HepG2 (cell line): ENCODE measurements around the gene PNPLA2. TPM values are rescaled to one million over a fixed set of nuclear protein-coding genes. Genes with fewer than 3 reads are reported as not detected.

Experiments used
- ATAC-seq: fragments of 200-7000 bp; cut with Tn5 transposase; 3 replicates; pipeline ENCODE4 v1.9.1; 2020; ENCODE audit warnings: mild to moderate bottlenecking, moderate library complexity
- BruUV-seq: library from RNA; stranded (reverse); fragments of 400-500 nt; replicated peaks from 2 replicates; lab custom pipeline; 2021; lab: Mats Ljungman, UMichigan
- CTCF ChIA-PET: fragments of 300-600 bp; formaldehyde crosslinking; extraction: SDS; loops from one replicate; lab custom pipeline; 2021; ENCODE audit warnings: low total read pairs, inconsistent platforms, low intra/inter-chr PET ratio; lab: Yijun Ruan, JAX
- POLR2A ChIA-PET: fragments of 350-600 bp; sonication (Branson Sonifier 250); formaldehyde crosslinking; loops from one replicate; lab custom pipeline; 2020; ENCODE audit warnings: antibody characterized with exemption, inconsistent platforms; lab: Yijun Ruan, JAX
- DNase-seq: peaks from one replicate; pipeline ENCODE4 v3.0.0-alpha.2; 2015; ENCODE audit warnings: low spot score
- FAIRE-seq: peaks from 3 replicates; lab custom pipeline; 2011; peaks lifted over from hg19 to GRCh38; lab: Jason Lieb, UNC
- H2AFZ ChIP-seq: one replicate; pipeline ENCODE4 v1.6.1; 2011; ENCODE audit warnings: low read length, inconsistent platforms
- H3K27ac ChIP-seq: fragments of 300-600 bp; 3 replicates; pipeline ENCODE4 v1.8.0; 2011; ENCODE audit warnings: mixed run types, mild to moderate bottlenecking, mixed read lengths, low read length, inconsistent platforms; ENCODE audit not compliant: insufficient read depth; ENCODE audit errors: extremely low read length
- H3K27me3 ChIP-seq, 2 experiments: fragments of 200-600 bp in 1 of 2; 2 replicates in 1 of 2; 3 replicates in 1 of 2; pipeline versions ENCODE4 v1.6.0 to v1.8.0; 2011; ENCODE audit warnings: low read length in 2 of 2, mild to moderate bottlenecking in 2 of 2, moderate library complexity in 2 of 2, inconsistent platforms in 1 of 2; ENCODE audit not compliant: insufficient read depth in 2 of 2, control insufficient read depth in 1 of 2
- H3K36me3 ChIP-seq, 2 experiments: fragments of 200-600 bp in 1 of 2; replicated peaks in 1 of 2; 2 replicates in 1 of 2; 3 replicates in 1 of 2; pipeline versions ENCODE4 v1.5.1 to v1.8.0; 2011; ENCODE audit warnings: low read length in 2 of 2, inconsistent platforms in 1 of 2; ENCODE audit not compliant: insufficient read depth in 2 of 2, control insufficient read depth in 1 of 2
- H3K4me1 ChIP-seq: 2 replicates; pipeline ENCODE4 v1.5.1; 2012; ENCODE audit warnings: low read length, inconsistent platforms; ENCODE audit not compliant: insufficient read depth
- H3K4me2 ChIP-seq: 2 replicates; pipeline ENCODE4 v1.6.0; 2011; ENCODE audit warnings: low read depth, low read length, inconsistent platforms
- H3K4me3 ChIP-seq, 3 experiments: fragments of 200-600 bp in 1 of 3; sonication (generic), shearing (Covaris generic) in 1 of 3; replicated peaks in 1 of 3; 2 replicates each; pipeline ENCODE4 v1.5.1; 2011 to 2016; ENCODE audit warnings: low read length in 3 of 3, inconsistent platforms in 2 of 3, low read depth in 2 of 3, mild to moderate bottlenecking in 2 of 3, control low read depth in 1 of 3, mixed read lengths in 1 of 3; ENCODE audit not compliant: insufficient read depth in 1 of 3
- H3K79me2 ChIP-seq: one replicate; pipeline ENCODE4 v1.6.1; 2011; ENCODE audit warnings: low read length, inconsistent platforms; ENCODE audit not compliant: insufficient read depth
- H3K9ac ChIP-seq: 2 replicates; pipeline ENCODE4 v1.6.0; 2011; ENCODE audit warnings: mild to moderate bottlenecking, low read depth, low read length, inconsistent platforms; ENCODE audit not compliant: insufficient read depth
- H3K9me3 ChIP-seq: 2 replicates; pipeline ENCODE4 v1.5.1; 2012; ENCODE audit warnings: mild to moderate bottlenecking, low read length
- H4K20me1 ChIP-seq: 2 replicates; pipeline ENCODE4 v1.6.0; 2011; ENCODE audit warnings: inconsistent platforms, mild to moderate bottlenecking, low read length, moderate library complexity; ENCODE audit not compliant: insufficient read depth
- AGO2 ChIP-seq: fragments of 200-400 bp; formaldehyde crosslinking; optimal IDR thresholded peaks from 2 replicates; pipeline ENCODE3; 2017; ENCODE audit warnings: mild to moderate bottlenecking, low read depth, low read length, moderate library complexity
- HHEX ChIP-seq: IDR thresholded peaks from 2 replicates; pipeline ENCODE4 v1.6.1; 2016; ENCODE audit warnings: control low read depth
- MIER3 ChIP-seq: IDR thresholded peaks from 2 replicates; pipeline ENCODE4 v1.6.1; 2016; ENCODE audit warnings: missing compliant biosample characterization, borderline replicate concordance
- MIXL1 ChIP-seq: IDR thresholded peaks from 2 replicates; pipeline ENCODE4 v1.6.1; 2016
- NFE2 ChIP-seq: sonication (generic); formaldehyde crosslinking; IDR thresholded peaks from 2 replicates; pipeline ENCODE4 v1.4.0; 2020; ENCODE audit warnings: missing genetic modification reagents
- POLR2AphosphoS5 ChIP-seq: IDR thresholded peaks from 2 replicates; pipeline ENCODE4 v1.6.1; 2012; ENCODE audit warnings: low read depth, low read length
- POLR2G ChIP-seq: fragments of 200-400 bp; formaldehyde crosslinking; IDR thresholded peaks from 2 replicates; pipeline ENCODE4 v1.6.1; 2018; ENCODE audit warnings: mild to moderate bottlenecking, low read depth, low read length, moderate library complexity
- RBFOX2 ChIP-seq: fragments of 200-400 bp; formaldehyde crosslinking; IDR thresholded peaks from 2 replicates; pipeline ENCODE4 v1.6.1; 2017; ENCODE audit warnings: low read depth, mild to moderate bottlenecking, low read length
- RBM22 ChIP-seq: fragments of 200-400 bp; formaldehyde crosslinking; optimal IDR thresholded peaks from 2 replicates; pipeline ENCODE3; 2017; ENCODE audit warnings: mild to moderate bottlenecking, low read length, moderate library complexity
- RORA ChIP-seq: sonication (generic); formaldehyde crosslinking; IDR thresholded peaks from 2 replicates; pipeline ENCODE4 v1.5.0; 2020; ENCODE audit warnings: mild to moderate bottlenecking, missing genetic modification reagents, moderate library complexity
- SMARCC2 ChIP-seq: fragments of 450-650 bp; IDR thresholded peaks from 2 replicates; pipeline ENCODE4 v1.6.1; 2017; ENCODE audit warnings: antibody characterized with exemption, mild to moderate bottlenecking
- SP2 ChIP-seq: sonication (generic); formaldehyde crosslinking; IDR thresholded peaks from 2 replicates; pipeline ENCODE4 v1.5.1; 2020; ENCODE audit warnings: mild to moderate bottlenecking, missing genetic modification reagents
- SP5 ChIP-seq: IDR thresholded peaks from 2 replicates; pipeline ENCODE4 v1.6.1; 2016; ENCODE audit warnings: low read depth, borderline replicate concordance
- SUZ12 ChIP-seq: fragments of 150-350 bp; IDR thresholded peaks from 2 replicates; pipeline ENCODE4 v1.6.1; 2014; ENCODE audit warnings: low read depth, low read length
- ZBTB3 ChIP-seq: sonication (generic); formaldehyde crosslinking; IDR thresholded peaks from 2 replicates; pipeline ENCODE4 v1.4.0; 2020; ENCODE audit warnings: low read depth, mild to moderate bottlenecking, moderate library complexity, missing genetic modification reagents, borderline replicate concordance
- ZNF121 ChIP-seq: sonication (generic); formaldehyde crosslinking; IDR thresholded peaks from 2 replicates; pipeline ENCODE4 v1.5.0; 2020; ENCODE audit warnings: mild to moderate bottlenecking, missing genetic modification reagents
- ZNF343 ChIP-seq: sonication (generic); formaldehyde crosslinking; IDR thresholded peaks from 2 replicates; pipeline ENCODE4 v1.4.0; 2020; ENCODE audit warnings: mild to moderate bottlenecking, missing genetic modification reagents
- ZNF414 ChIP-seq: sonication (generic); formaldehyde crosslinking; IDR thresholded peaks from 2 replicates; pipeline ENCODE4 v1.5.0; 2020; ENCODE audit warnings: missing genetic modification reagents
- ZNF720 ChIP-seq: sonication (generic); formaldehyde crosslinking; IDR thresholded peaks from 2 replicates; pipeline ENCODE4 v1.4.0; 2020; ENCODE audit warnings: missing genetic modification reagents
- ZSCAN12 ChIP-seq: sonication (generic); formaldehyde crosslinking; IDR thresholded peaks from 2 replicates; pipeline ENCODE4 v1.9.0; 2021; ENCODE audit warnings: mild to moderate bottlenecking, missing genetic modification reagents
- WGBS: methylation state at CpG from one replicate; pipeline ENCODE4 v1.1.6; 2017; ENCODE audit warnings: low lambda C conversion rate; 5-methylcytosine and 5-hydroxymethylcytosine counted together
- in situ Hi-C: cut with HindIII; loops from 2 replicates; pipeline ENCODE4 v1.10.0; 2017; ENCODE audit warnings: low pct_unique_long_range_greater_than_20kb; ENCODE audit not compliant: extremely low pct_ligation_motif_present
- intact Hi-C: fragments of 100-400 bp; cut with micrococcal nuclease; formaldehyde crosslinking; loops from one replicate; pipeline ENCODE4 v1.10.0; 2022; ENCODE audit not compliant: unreplicated experiment
- polyA plus RNA-seq, 8 experiments: library from polyadenylated mRNA; depleted of rRNA in 3 of 8; stranded (reverse) in 7 of 8; unstranded in 1 of 8; fragments of >200 nt; fragmentation: Illumina TruSeq in 4 of 8; extraction: Trizol in 4 of 8; gene quantifications; 2 replicates each; pipeline versions ENCODE4 v1.2.1 to v1.2.3, GENCODE V29; 2011 to 2016; ENCODE audit warnings: low read depth in 4 of 8, missing spikeins in 1 of 8, mixed read lengths in 1 of 8; ENCODE audit not compliant: insufficient read depth in 1 of 8
- total RNA-seq, 5 experiments: library from RNA; depleted of rRNA; stranded (reverse); fragments of >200 nt; fragmentation: Illumina TruSeq; extraction: Trizol; gene quantifications; 2 replicates each; pipeline ENCODE4 v1.2.3, GENCODE V29; 2016; ENCODE audit warnings: low read depth in 1 of 5

PNPLA2 gene
- total and polyA plus RNA-seq, 2 of the 13 experiments (the other 11 are each of a cell fraction or from before 2014, with no cell fraction given): 10.5 to 43.2 TPM

- Histone ChIP-seq H3K9me3 (no peaks in the 10 kb centered on the region), H3K4me1 (peaks cover 41% of the 10 kb centered on the region), H3K36me3 (peaks cover 19 to 27% of the 10 kb centered on the region in 2 experiments), H4K20me1 (peaks cover 24% of the 10 kb centered on the region), H3K27ac (no peak overlapping the region), H3K27me3 (no peaks in the 10 kb centered on the region; a peak in 1 of 5 replicates), H3K79me2 (peaks cover 33% of the 10 kb centered on the region), H3K4me3 (no peak overlapping the region), H3K9ac (no peak overlapping the region), H3K4me2 (peak overlapping the region; percentile 93; the same call in 1 of the 2 replicates), H2AFZ (no peak overlapping the region)
- ChIA-PET CTCF (no interaction called here), POLR2A (interaction anchor here (0.8 to 1.9 kb wide), 4 partner anchors 9 to 140 kb away, joined by 3 to 9 read pairs (median 3); no protein-coding TSS in a partner anchor)
- ATAC-seq: no peak
- no TSS peak for BruUV-seq
- TF ChIP-seq NFE2 (CRISPR knock-in tag) (no peak), SP2 (no peak), POLR2AphosphoS5 (0 out of 2 replicates have a peak, but pooled peaks have one; percentile 5), RORA (no peak), AGO2 (peak; percentile 71), HHEX (CRISPR knock-in tag) (no peak), ZNF720 (CRISPR knock-in tag) (no peak), RBFOX2 (peak; percentile 10; the same call in 1 of the 2 replicates)
- 90% methylated on average over 2 of the region's 3 CpGs for WGBS
- in situ Hi-C loops: no loop called here
- no peak for DNase-seq
- no peak for FAIRE-seq
- intact Hi-C loops: no loop called here
These were observed 6.3 kb upstream of the PNPLA2 start for GRCh38 chr11:812390-812789.

GRCh38 chr11:813072-813455 is 5.7 kb upstream of the PNPLA2 start:
- Histone ChIP-seq H3K4me3 (no peak overlapping the region), H3K27ac (no peak overlapping the region), H3K9me3 (no peaks in the 10 kb centered on the region), H4K20me1 (peaks cover 24% of the 10 kb centered on the region), H3K27me3 (no peaks in the 10 kb centered on the region; a peak in 1 of 5 replicates), H3K9ac (no peak overlapping the region), H3K4me1 (peaks cover 36% of the 10 kb centered on the region), H3K36me3 (peaks cover 19 to 27% of the 10 kb centered on the region in 2 experiments), H3K4me2 (no peak overlapping the region), H2AFZ (no peak overlapping the region), H3K79me2 (peaks cover 29% of the 10 kb centered on the region)
- no TSS peak for BruUV-seq
- TF ChIP-seq MIXL1 (CRISPR knock-in tag): no peak
- no peak for TF ChIP-seq SMARCC2
- TF ChIP-seq ZNF414 (CRISPR knock-in tag): no peak
- no peak for TF ChIP-seq ZSCAN12
- TF ChIP-seq MIER3 (CRISPR knock-in tag): no peak
- no peak for TF ChIP-seq SP5
- TF ChIP-seq ZBTB3 (CRISPR knock-in tag): no peak
- TF ChIP-seq ZNF121 (CRISPR knock-in tag): peak; percentile 40
- no peak for TF ChIP-seq ZNF343 (CRISPR knock-in tag)
- peak; percentile 2 for TF ChIP-seq RBM22
- no peak for TF ChIP-seq SUZ12
- 0 out of 2 replicates have a peak, but pooled peaks have one; percentile 11 for TF ChIP-seq POLR2G
- intact Hi-C loops (no loop called here), in situ Hi-C loops (no loop called here)
- CTCF ChIA-PET: no interaction called here
- DNase-seq: no peak
- POLR2A ChIA-PET: interaction anchor here (0.9 to 1.9 kb wide), 2 partner anchors 8 to 30 kb away, joined by 3 to 9 read pairs; no protein-coding TSS in a partner anchor
- no peak for FAIRE-seq
- 95% methylated on average over 4 of the region's 6 CpGs for WGBS
- no peak for ATAC-seq
